Caco-2 (cell line): ENCODE measurements around the gene CHMP4A. TPM values are rescaled to one million over a fixed set of nuclear protein-coding genes. Genes with fewer than 3 reads are reported as not detected.
"Not testable (repeated sequence)": the region's sequence is repeated elsewhere in the genome, so short reads cannot be mapped to it uniquely, and the experiment has no call there.

Source experiments
- BruUV-seq: library from RNA; stranded (reverse); fragments of 400-500 nt; replicated peaks from 2 replicates; lab custom pipeline; 2021; lab: Mats Ljungman, UMichigan
- CTCF ChIA-PET: fragments of 300-600 bp; sonication (Branson Sonifier 250); formaldehyde crosslinking; loops from one replicate; lab custom pipeline; 2022; ENCODE audit warnings: antibody characterized with exemption; lab: Charles Lee
- POLR2A ChIA-PET: fragments of 300-600 bp; sonication (Branson Sonifier 250); formaldehyde crosslinking; loops from one replicate; lab custom pipeline; 2022; ENCODE audit warnings: antibody characterized with exemption; lab: Charles Lee
- DNase-seq, 2 experiments: peaks; one replicate each; pipeline versions ENCODE4 v3.0.0 to v3.0.0-alpha.2; 2020 to 2022
- H3K27me3 ChIP-seq: replicated peaks from 2 replicates; pipeline ENCODE4 v1.6.0; 2011; ENCODE audit warnings: low read length; ENCODE audit not compliant: control insufficient read depth, insufficient read depth
- H3K36me3 ChIP-seq: 2 replicates; pipeline ENCODE4 v1.5.1; 2011; ENCODE audit warnings: low read length; ENCODE audit not compliant: control insufficient read depth, insufficient read depth
- H3K4me1 ChIP-seq: fragments of 250-450 bp; sonication (Bioruptor Pico); 2 replicates; pipeline ENCODE4 v1.5.1; 2020; ENCODE audit warnings: mild to moderate bottlenecking
- H3K4me3 ChIP-seq: 2 replicates; pipeline ENCODE4 v1.5.1; 2011; ENCODE audit warnings: low read depth, mild to moderate bottlenecking, control low read depth, low read length
- H3K9me3 ChIP-seq: fragments of 250-450 bp; sonication (Bioruptor Pico); 2 replicates; pipeline ENCODE4 v1.5.1; 2020; ENCODE audit warnings: mild to moderate bottlenecking, moderate library complexity
- H3K27ac Mint-ChIP-seq: one replicate; pipeline ENCODE4 v1.8.0; 2022; ENCODE audit warnings: mixed read lengths; ENCODE audit not compliant: unreplicated experiment
- H3K27me3 Mint-ChIP-seq: one replicate; pipeline ENCODE4 v1.8.0; 2022; ENCODE audit warnings: mixed read lengths; ENCODE audit not compliant: insufficient read depth, unreplicated experiment
- H3K36me3 Mint-ChIP-seq: one replicate; pipeline ENCODE4 v1.8.0; 2022; ENCODE audit warnings: mild to moderate bottlenecking, mixed read lengths; ENCODE audit not compliant: insufficient read depth, unreplicated experiment
- H3K4me1 Mint-ChIP-seq: one replicate; pipeline ENCODE4 v1.8.0; 2022; ENCODE audit warnings: low read depth, mixed read lengths; ENCODE audit not compliant: unreplicated experiment
- H3K4me3 Mint-ChIP-seq: one replicate; pipeline ENCODE4 v1.8.0; 2022; ENCODE audit warnings: mild to moderate bottlenecking, moderate library complexity, mixed read lengths; ENCODE audit not compliant: unreplicated experiment
- H3K9me3 Mint-ChIP-seq: one replicate; pipeline ENCODE4 v1.8.0; 2022; ENCODE audit warnings: mixed read lengths; ENCODE audit not compliant: unreplicated experiment
- CTCF ChIP-seq, 2 experiments: fragments of 200-600 bp in 1 of 2; IDR thresholded peaks; 1 replicate in 1 of 2; 2 replicates in 1 of 2; pipeline versions ENCODE4 v1.5.1 to v1.8.0; 2011 to 2022; ENCODE audit warnings: antibody characterized with exemption in 1 of 2, control low read depth in 1 of 2, inconsistent platforms in 1 of 2, low read depth in 1 of 2, low read length in 1 of 2, mild to moderate bottlenecking in 1 of 2, moderate library complexity in 1 of 2; ENCODE audit not compliant: insufficient read depth in 1 of 2, severe bottlenecking in 1 of 2, unreplicated experiment in 1 of 2
- intact Hi-C: fragments of 100-400 bp; cut with micrococcal nuclease; formaldehyde crosslinking; loops from one replicate; pipeline ENCODE4 v1.10.0; 2022; ENCODE audit not compliant: unreplicated experiment
- total RNA-seq: library from RNA; stranded (reverse); gene quantifications from 2 replicates; pipeline ENCODE4 v1.2.3, GENCODE V29; 2022

CHMP4A gene
- total RNA-seq, 1 experiment from 2014 or later: 57.7 TPM

- DNase-seq: no peak
- Histone ChIP-seq H3K36me3 (no peaks in the 10 kb centered on the region), H3K4me1 (no peaks in the 10 kb centered on the region), H3K9me3 (no peaks in the 10 kb centered on the region), H3K27me3 (no peaks in the 10 kb centered on the region), H3K4me3 (no peak overlapping the region)
- intact Hi-C loops: no loop called here
- Mint-ChIP-seq H3K36me3 (peaks cover 39% of the 10 kb centered on the region), H3K27ac (no peak overlapping the region), H3K27me3 (no peaks in the 10 kb centered on the region), H3K9me3 (no peaks in the 10 kb centered on the region), H3K4me1 (peaks cover 6% of the 10 kb centered on the region), H3K4me3 (no peak overlapping the region)
- ChIA-PET CTCF (no interaction called here), POLR2A (no interaction called here)
- no TSS peak for BruUV-seq
- TF ChIP-seq CTCF (IDR thresholded peaks at IDR 0.05; ENCODE audit: insufficient read depth in 1 of 2, low read depth in 1 of 2, low read length in 1 of 2, severe bottlenecking in 1 of 2, unreplicated experiment in 1 of 2): no peak
Measured at GRCh38 chr14:24224618-24225071, 11.4 kb upstream of the CHMP4A start.

- DNase-seq, H3K4me3 ChIP-seq, POLR2A ChIA-PET, H3K36me3 ChIP-seq, H3K4me3 Mint-ChIP-seq, H3K27ac Mint-ChIP-seq, H3K4me1 Mint-ChIP-seq, CTCF ChIA-PET, intact Hi-C loops, H3K9me3 ChIP-seq, H3K4me1 ChIP-seq, H3K27me3 Mint-ChIP-seq, BruUV-seq, H3K9me3 Mint-ChIP-seq, H3K27me3 ChIP-seq: not testable (repeated sequence)
- H3K36me3 Mint-ChIP-seq: peaks cover 39% of the 10 kb centered on the region
Measured at GRCh38 chr14:24222987-24223386, 9.7 kb upstream of the CHMP4A start.

GRCh38 chr14:24219521-24219920 is 6.2 kb upstream of the CHMP4A start:
- Mint-ChIP-seq H3K27me3 (no peaks in the 10 kb centered on the region), H3K9me3 (no peaks in the 10 kb centered on the region), H3K4me1 (peaks cover 7% of the 10 kb centered on the region), H3K4me3 (no peak overlapping the region), H3K27ac (no peak overlapping the region), H3K36me3 (peaks cover 29% of the 10 kb centered on the region)
- no peaks in the 10 kb centered on the region for H3K9me3 ChIP-seq
- no peaks in the 10 kb centered on the region; the same call in none of the 2 replicates for H3K36me3 ChIP-seq
- intact Hi-C loops: no loop called here
- no peak for DNase-seq
- TF ChIP-seq CTCF (IDR thresholded peaks at IDR 0.05; ENCODE audit: insufficient read depth in 1 of 2, low read depth in 1 of 2, low read length in 1 of 2, severe bottlenecking in 1 of 2, unreplicated experiment in 1 of 2): no peak
- no peaks in the 10 kb centered on the region for H3K27me3 ChIP-seq
- peaks cover 1% of the 10 kb centered on the region; the same call in 1 of the 2 replicates for H3K4me1 ChIP-seq
- BruUV-seq: no TSS peak
- no peak overlapping the region for H3K4me3 ChIP-seq
- ChIA-PET POLR2A (no interaction called here), CTCF (no interaction called here)

GRCh38 chr14:24219080-24219479 is 5.8 kb upstream of the CHMP4A start:
- H3K4me1 Mint-ChIP-seq: peaks cover 11% of the 10 kb centered on the region
- no TSS peak for BruUV-seq
- no peaks in the 10 kb centered on the region for H3K9me3 ChIP-seq
- H3K4me3 Mint-ChIP-seq: no peak overlapping the region
- TF ChIP-seq CTCF (IDR thresholded peaks at IDR 0.05; ENCODE audit: insufficient read depth in 1 of 2, low read depth in 1 of 2, low read length in 1 of 2, severe bottlenecking in 1 of 2, unreplicated experiment in 1 of 2): no peak
- peaks cover 31% of the 10 kb centered on the region for H3K36me3 Mint-ChIP-seq
- no peaks in the 10 kb centered on the region for H3K27me3 ChIP-seq
- no peaks in the 10 kb centered on the region for H3K9me3 Mint-ChIP-seq
- H3K27me3 Mint-ChIP-seq: no peaks in the 10 kb centered on the region
- ChIA-PET POLR2A (no interaction called here), CTCF (no interaction called here)
- H3K4me3 ChIP-seq: no peak overlapping the region
- H3K4me1 ChIP-seq: peaks cover 6% of the 10 kb centered on the region
- no peak for DNase-seq
- H3K36me3 ChIP-seq: no peaks in the 10 kb centered on the region; the same call in none of the 2 replicates
- intact Hi-C loops: no loop called here
- H3K27ac Mint-ChIP-seq: no peak overlapping the region

GRCh38 chr14:24216876-24217275 is 3.6 kb upstream of the CHMP4A start:
- peaks cover 49% of the 10 kb centered on the region for H3K36me3 Mint-ChIP-seq
- H3K9me3 ChIP-seq, CTCF ChIA-PET, H3K27me3 Mint-ChIP-seq, H3K4me3 ChIP-seq, POLR2A ChIA-PET, H3K27ac Mint-ChIP-seq, DNase-seq, H3K27me3 ChIP-seq, BruUV-seq, H3K9me3 Mint-ChIP-seq, H3K36me3 ChIP-seq: not testable (repeated sequence)
- intact Hi-C loops: loop anchor here (1.0 kb wide), 3 partner anchors 15 to 80 kb away; partner anchors contain the start of genes GMPR2, NEDD8 and TINF2
- peaks cover 12% of the 10 kb centered on the region for H3K4me1 ChIP-seq
- H3K4me3 Mint-ChIP-seq: peak overlapping the region; percentile 87
- H3K4me1 Mint-ChIP-seq: peaks cover 13% of the 10 kb centered on the region
